GM18520 (cell line): ENCODE data around the gene CASP9.
"Not testable (repeated sequence)": the region's sequence is repeated elsewhere in the genome, so short reads cannot be mapped to it uniquely, and the experiment has no call there.

Source experiments
- ATAC-seq: cut with Tn5 transposase; IDR thresholded peaks from one replicate; pipeline ENCODE4 v1.9.1; 2021; ENCODE audit not compliant: unreplicated experiment

Gene CASP9

DNA sequence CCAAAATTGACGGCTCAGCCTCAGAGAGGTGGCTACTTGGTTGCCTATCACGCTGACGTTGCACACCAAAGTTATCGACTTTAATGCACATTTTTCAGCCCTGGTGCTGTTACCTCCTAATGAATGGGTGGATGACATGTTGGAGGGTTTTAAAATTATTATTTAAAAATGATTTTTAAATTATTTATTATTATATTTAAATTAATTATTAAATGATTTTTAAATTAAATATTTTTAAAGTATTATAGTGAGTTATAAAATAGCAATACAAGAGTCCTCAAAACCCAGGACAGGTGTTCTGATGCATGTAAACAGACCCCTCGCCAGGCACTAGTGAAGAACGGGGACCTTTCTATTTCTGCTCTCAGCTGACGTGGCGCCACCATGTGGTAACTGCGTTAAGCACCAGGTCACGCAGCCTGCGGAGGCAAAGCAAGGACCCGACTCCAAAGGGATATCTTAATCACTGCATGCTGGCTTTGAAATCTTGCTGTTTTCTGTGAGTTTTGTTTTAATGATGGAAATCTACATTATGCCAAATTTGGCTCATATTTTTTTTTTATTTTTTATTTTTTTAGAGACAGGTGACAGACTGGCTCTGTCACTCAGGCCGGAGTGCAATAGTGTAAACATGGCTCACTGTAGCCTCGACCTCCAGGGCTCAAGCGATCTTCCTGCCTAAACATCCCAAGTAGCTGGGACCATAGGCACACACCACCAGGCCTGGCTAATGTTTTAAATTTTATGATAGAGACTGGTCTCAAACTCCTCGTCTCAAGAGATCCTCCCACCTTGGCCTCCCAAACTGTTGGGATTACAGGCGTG is 22.6 kb downstream of the CASP9 start:
- no peak for ATAC-seq

DNA sequence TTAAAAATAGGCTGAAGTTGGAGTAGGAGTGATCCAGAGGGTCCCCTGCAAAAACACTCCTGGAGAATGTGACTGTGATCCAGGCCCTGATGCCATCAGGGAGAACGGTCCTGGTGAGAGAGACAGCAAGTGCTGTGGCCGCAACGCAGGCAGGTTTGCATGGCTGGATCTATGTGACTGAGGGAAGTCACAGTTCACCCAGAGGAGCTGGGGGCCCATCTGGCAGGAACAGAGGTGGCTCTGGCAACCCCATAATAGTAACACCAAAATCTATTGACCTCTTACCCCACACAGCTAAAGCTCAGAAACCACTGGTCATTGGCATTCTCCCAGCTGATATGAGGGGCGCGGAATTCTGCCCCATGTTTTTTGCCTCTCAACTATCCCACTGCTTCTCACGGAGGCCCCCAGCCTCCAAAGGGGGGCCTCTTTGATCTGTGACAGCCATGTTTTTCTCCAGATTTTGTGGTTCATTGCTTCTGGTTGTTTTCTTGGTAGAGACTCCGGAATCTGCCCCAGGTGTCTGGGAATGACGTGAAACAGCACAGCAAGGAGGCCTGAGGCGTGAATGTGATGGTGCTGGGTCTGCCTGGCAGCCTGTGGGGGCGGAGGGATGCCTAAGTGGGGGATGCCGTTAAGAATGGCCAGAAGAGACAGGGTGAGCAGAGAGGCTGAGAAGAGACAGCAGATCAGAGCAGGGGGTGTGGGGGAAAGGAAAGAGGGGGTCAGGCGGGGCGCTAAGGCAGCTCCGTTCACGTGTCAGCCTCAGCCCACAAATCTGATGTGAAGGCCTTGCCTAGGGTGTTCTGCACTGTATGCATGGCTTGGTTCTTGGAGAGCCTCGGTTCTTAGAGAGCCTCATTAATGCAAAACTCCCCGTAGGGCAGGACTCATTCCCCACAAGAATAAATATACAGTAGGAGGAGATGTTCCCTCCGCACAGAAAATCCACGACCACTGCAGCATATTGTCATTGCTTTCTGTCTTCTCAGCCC is 23.5 kb downstream of the CASP9 start:
- ATAC-seq = no peak

DNA sequence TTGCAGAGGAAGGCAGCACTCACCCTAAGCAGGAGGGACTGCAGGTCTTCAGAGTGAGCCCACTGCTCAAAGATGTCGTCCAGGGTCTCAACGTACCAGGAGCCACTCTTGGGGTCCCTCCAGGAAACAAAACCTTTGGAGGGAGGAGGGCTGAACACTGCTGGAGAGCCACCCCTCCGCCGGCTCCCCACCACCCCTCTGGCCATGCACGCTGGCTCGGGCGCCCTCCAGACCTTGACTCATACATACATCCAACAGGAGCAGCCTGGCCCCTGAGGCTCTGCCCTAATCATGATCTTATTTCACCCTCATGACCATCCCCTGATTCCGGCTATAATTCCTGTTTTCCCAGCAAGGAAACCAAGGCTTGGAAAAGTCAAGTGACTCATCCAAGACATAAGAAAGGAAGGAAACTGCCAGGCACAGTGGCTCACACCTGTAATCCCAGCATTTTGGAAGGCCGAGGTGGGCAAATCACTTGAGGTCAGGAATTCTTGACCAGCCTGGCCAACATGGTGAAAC is 30.1 kb downstream of the CASP9 start:
- ATAC-seq = no peak

DNA sequence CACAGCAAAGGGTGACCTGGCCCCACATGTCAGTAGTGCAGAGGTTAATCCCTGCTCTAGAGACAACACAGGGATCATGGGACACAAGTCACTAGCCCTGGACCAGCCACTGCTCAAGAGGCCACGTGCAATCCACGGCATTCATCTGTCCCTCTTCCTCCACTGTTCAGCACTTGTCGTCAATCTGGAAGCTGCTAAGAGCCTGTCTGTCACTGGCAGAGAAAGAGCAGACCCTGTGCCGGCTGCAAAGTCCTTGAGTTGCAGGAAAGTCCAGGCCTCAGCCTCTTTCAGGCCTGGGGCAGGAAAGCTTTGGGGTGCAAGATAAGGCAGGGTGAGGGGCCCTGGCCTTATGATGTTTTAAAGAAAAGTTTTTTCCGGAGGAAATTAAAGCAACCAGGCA is 31.4 kb downstream of the CASP9 start:
- no peak for ATAC-seq

DNA sequence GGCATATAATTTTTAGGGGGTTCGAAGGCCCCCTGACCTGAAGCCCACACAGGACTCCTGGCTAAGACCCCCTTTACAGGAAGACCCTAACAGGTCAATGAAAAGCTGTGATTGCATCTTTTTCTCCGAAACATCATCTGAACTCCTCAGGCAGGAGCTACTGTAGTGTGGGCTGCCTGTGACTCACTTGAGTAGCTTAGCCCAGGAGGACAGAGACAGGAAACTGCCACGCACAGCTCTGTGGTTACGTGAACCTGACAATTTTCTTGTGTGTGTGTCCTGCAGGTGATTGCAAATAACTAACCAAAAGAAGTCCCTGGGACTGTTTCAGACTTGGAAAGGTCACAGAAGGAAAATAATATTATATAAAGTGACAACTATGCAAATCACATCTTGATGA is 33.0 kb downstream of the CASP9 start:
- not testable (repeated sequence) for ATAC-seq

DNA sequence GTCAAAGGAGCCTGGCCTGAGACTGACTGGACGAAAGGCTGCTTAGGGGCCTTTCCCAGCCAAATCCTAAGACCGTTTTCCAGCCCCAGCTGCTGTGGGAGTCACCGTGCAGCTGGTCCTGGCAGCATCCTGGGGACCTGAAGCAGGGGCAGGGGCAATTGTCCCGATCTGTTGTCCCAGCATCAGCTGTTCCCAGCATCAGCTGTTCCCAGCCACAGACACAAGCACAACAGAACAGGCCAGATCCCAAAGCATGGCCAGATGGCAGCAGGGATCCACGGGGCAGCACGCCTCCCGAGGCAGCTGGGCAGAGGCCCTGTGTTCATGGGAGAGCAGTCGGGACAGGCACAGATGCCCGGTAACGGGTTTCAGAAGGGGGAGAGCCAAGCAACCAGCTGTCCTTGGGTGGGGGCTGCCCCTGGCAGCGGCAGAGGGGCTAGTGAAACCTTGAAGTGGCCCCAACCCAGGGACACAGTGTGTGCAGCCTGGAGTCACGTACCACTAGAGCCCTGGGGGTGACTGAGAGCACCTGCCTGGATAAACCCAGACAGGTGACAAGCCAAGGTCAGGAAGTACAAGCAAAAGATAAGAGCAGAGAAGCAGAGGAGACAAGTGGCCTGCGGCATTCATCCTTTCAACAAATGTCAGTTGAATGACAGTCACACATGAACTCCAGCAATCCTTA is 34.8 kb downstream of the CASP9 start:
- no peak for ATAC-seq

DNA sequence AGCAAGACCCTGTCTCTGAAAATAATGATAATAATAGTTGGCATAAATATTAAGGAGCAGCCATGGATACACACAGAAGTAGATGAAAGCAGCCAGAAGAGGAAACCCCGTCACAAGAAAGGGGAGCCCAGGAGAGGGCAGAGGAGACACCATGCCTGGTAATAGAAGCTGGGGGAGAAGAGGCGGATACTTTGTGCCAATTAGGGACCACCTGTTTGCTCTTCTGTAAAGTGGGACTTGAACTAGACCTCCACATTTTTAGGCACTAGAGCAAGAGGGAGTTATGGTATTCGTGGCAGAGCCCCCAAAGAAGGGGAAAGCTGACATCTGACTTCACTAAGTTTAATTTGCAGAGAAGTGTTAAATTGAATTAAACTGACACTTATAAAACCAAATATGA is 35.6 kb downstream of the CASP9 start:
- no peak for ATAC-seq

DNA sequence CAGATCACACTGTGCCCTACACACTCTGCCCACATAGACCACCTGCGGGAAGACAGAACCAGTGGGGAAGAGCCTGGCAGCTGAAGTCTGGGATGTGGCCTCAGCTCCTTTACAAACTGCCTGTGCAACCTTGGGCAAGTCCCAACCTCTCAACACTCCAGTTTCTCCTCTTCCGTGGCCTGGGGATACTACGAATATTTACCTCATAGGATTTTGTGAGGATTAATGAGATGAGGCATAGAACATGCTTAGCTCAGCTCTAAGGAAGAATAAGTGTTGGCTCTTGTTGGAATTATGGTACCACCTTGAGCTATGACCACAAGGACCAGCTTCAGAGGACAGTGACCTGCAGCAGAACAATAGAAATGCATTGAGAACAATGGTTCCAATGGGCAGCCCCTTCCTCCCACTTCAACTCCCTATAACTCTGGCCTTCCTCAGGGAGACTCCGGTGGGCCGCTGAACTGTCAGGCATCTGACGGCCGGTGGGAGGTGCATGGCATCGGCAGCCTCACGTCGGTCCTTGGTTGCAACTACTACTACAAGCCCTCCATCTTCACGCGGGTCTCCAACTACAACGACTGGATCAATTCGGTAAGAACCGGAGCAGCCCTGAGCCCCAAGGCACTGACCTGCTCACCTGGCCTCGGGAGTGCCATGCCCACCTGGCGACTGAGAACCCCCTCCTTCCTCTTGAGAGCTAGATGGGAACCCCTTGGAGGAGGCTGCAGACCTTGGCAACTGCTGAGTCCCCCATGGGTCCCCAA is 37.0 kb downstream of the CASP9 start:
- not testable (repeated sequence) for ATAC-seq

DNA sequence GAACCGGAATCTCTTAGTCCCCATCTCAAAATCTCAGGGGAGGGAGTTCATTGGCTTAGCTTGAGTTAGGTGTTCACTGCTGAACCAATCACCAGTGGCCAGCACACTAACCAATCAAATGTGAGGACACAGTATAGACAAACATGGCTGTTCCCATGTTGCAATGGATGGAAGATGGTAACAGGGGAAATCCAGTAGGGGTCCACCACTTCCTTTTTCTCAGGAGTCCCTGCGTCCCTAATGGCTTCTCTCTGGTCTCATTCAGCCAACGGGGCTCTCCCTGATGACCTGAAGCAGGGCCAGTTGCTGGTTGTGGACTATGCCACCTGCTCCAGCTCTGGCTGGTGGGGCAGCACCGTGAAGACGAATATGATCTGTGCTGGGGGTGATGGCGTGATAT is 38.4 kb downstream of the CASP9 start:
- ATAC-seq = no peak

DNA sequence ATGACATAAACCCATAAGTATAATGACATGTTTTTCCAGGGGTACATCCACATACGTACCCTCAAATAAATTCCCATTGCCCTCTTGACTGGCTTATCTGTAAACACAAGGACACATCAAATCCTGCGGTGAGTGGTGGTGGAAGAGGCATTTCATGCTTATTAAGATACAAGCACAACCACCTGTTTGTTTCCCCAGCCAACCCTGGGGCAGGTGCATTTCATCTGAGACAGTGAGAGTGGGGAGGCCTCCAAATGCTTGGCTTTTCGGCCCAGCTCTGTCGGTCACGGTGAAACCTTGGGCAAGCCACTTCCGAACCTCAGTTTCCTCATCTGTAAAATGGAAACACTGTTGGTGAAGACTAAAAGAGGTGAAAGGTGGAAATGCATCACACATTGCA is 39.6 kb downstream of the CASP9 start:
- ATAC-seq = not testable (repeated sequence)

DNA sequence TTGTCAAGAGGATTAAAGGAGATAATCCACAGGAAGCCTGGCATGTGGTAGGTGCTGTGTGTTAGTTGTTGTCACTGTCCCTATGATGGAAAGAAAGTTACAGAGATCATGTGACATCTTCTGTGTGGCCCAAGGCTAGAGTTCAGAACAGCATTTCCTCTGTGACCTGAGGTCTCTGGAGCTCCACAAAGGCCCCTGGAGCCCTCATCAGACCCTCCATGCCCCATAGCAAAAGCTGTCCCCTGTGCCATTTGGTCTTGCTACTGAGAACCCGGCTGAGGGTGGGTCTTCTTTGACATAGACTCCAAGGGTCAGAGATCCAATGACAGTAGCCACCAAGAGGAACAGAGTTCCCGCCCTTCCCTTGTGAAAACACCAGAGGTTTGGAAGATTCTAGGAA is 40.0 kb downstream of the CASP9 start:
- ATAC-seq = no peak

DNA sequence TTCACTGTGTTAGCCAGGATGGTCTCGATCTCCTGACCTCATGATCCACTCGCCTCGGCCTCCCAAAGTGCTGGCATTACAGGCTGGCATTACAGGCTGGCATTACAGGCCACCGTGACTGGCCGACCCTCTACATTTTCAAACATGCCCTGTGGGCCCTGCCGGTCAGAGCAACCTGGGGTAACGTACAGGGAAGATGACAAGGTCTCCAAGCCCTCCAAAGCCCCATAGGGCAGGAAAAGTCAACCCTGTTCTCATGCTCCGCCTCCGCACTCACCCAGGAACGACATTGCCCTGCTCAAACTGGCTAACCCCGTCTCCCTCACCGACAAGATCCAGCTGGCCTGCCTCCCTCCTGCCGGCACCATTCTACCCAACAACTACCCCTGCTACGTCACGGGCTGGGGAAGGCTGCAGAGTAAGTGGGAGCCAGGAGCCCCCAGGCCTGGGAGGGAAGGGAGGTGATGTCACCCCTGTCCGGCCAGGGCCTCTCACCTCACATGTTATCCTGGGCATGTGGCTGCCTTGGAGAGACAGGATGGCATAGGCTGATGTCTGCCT is 41.0 kb downstream of the CASP9 start:
- ATAC-seq = not testable (repeated sequence)

DNA sequence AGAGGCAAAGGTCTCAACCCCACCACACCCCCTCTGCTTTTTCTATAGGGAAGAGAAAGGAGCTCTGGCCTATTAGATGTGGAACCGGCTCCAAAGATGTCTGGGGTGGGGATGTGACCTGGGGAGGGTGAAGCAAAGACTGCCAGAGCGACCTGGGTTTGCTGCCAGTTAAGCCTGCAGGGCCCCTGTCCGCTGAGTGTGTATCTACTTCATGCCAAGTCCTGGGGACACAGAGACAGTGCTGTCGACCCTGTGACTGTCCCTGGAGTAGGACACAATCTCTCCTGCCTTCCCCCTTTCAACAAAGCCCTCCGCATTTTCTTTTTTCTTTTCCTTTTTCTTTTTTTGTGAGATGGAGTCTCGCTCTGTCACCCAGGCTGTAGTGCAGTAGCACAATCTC is 41.6 kb downstream of the CASP9 start:
- not testable (repeated sequence) for ATAC-seq

DNA sequence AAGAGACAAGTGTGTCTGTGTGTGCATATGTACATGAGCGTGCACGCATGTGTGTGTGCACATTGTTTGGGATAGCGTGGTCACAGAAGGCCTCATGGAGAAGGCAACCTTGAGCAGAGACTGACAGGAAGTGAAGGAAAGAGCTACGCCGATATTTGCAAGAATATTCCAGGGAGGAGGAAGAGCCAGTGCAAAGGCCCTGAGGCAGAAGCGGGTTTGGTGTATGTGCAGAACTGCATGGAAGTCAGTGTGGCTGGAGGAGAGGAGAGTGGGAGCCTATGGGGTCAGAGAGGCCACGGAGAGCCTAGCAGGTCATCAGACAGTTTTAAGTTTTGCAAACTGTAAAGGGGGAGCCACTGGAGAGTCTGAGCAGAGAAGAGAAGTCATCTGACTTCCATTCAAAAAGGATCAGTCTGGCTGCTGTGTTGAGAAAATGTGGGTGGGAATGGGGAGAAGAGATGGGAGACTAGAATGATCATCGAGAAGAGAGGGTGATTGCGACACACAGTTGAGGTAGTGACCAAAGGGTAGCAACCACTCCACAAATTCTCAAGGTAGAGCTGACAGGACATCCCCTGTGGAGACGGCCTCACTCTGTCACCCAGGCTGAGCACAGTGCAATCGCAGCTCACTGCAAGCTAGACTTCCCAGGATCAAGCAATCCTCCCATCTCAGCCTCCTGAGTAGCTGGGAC is 44.2 kb downstream of the CASP9 start:
- no peak for ATAC-seq

DNA sequence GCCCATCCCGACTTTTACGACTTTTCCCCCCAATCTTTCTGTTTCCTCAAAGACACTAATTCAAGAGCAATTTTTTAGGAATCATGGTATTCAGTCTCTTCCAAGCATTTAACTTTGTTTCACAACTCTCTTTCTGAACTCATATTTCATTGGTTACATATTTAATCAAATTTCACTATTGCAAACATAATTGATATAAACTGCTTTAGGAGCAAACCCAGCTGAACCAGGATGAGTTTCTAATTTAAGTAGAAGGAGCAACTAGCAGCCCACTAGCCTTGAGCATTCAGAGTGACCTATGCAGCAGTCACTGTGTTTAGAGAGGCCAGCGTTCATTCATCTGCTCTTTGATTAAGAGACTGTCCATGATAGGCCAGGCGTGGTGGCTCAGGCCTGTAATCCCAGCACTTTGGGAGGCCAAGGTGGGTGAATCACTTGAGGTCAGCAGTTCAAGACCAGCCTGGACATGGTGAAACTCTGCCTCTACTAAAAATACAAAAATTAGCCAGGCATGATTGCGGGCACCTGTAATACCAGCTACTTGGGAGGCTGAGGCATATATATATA is 46.3 kb downstream of the CASP9 start:
- no peak for ATAC-seq

DNA sequence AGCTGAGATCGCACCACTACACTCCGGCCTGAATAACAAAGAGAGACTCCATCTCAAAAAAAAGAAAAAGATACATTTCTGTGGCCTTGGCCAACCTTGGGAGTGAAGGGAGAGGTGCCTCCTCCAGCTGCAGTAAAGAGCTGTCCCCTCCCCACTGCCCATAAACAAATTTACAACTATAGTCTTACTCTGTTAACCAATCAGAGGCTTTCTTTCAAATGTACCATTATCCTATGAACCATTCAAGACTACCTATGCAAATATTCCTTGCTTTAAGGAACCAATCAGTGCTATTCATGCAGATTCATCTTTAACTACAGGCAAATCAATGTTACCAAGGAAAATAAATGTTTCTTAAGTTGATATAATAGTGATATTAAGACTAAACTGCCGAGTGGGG is 47.1 kb downstream of the CASP9 start:
- ATAC-seq = no peak

DNA sequence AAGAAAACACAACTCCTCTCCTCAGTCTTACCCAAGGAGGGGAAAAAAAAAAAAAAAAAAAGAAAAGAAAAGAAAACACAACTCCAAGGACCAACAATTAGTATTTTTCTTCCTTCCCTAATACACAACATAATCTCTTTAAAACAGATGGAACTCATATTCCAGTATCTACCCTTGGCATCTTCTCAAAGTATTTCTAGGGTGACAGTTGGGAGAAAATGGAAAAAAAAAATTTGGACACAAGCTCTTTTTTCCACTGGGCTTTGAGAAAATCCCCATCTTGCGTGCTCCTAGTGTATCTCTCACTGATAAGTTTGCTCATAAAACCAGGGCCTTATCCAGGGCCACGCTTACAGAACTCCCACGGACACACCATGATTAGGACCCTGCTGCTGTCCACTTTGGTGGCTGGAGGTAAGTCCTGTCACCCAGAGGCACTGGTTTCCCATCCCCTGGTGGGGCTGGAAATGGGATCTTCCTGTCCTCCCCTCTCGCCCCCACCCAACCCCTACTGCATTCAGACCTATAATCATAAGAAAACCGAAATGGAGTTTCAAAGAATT is 48.2 kb downstream of the CASP9 start, which contains the start of gene CELA2B:
CELA2B (plus strand) TSS at position 353 of the 563 bp plus-strand sequence; CDS start at position 375, 22 bp downstream.
- no peak for ATAC-seq

DNA sequence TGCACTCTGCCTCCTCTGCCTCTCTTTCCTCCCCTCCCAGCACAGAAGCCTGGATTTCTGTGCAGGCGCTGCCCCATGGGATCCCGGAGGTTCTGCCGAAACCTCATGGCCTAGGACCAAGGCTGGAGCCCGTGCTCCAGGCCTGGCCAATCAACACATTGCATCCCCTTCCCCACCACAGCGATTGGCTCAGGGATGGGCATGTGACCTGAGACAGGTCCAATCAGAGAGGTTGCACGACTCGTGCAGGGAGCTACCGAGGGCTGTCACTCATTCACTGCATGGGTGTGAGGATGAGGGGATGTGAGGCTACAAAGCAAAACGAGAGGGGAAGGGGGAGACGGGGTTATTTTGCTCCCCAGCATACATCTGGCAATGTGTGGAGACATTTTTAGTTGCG is 51.4 kb downstream of the CASP9 start:
- no peak for ATAC-seq

DNA sequence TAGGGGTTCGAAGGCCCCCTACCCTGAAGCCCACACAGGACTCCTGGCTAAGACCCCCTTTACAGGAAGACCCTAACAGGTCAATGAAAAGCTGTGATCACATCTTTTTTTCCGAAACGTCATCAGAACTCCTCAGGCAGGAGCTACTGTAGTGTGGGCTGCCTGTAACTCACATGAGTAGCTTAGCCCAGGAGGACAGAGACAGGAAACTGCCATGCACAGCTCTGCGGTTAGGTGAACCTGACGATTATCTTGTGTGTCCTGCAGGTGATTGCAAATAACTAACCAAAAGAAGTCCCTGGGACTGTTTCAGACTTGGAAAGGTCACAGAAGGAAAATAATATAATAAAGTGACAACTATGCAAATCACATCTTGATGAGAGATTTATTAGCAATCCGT is 52.3 kb downstream of the CASP9 start:
- ATAC-seq = not testable (repeated sequence)
